GM18508 (cell line): ENCODE data around the gene SLF1.

Source experiments
- ATAC-seq: cut with Tn5 transposase; IDR thresholded peaks from one replicate; pipeline ENCODE4 v1.9.1; 2021; ENCODE audit warnings: moderate number of reproducible peaks; ENCODE audit not compliant: insufficient read depth, unreplicated experiment

SLF1 gene

DNA sequence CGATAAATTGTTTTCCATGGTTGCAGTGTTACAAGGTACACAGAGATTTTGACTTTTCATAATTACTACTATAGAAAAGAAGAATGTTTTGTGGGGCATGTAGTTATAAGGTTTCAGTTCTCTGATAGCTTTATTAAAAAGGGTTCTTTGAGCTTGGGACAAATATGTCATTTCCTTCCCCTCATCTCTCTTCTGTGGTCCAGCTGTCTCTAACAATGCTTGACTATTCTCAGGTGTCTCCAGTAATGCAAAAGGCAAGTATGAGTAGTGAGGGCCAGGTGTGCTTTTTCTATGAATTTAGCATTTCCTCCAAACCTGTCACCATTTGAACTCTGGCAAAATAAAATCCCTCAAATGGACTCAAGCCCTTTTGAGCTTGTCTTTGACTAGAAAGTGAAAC, 84.3 kb downstream of the SLF1 start:
- peak; percentile 57 for ATAC-seq

DNA sequence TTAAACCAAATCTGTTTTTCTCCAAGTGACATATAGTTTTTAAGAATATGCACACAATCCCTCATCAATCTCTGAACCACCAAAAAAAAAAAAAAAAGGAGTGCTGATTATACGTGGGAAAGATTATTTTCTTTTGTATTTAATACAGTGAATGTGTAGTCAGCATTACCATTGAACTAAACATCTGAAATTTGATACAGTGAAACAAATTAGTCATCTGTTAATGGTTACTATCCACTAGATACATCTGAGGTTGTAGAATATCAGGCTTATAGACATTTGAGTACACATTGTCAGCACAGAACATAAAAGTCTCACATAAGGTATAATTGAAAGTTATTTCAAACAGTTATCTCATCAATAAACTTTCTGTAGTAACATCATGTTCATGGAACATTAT, 87.0 kb downstream of the SLF1 start:
- no peak for ATAC-seq

- no peak for ATAC-seq
Observed at GRCh38 chr5:94707359-94707758, 88.9 kb downstream of the SLF1 start.

- ATAC-seq: no peak
Observed at GRCh38 chr5:94709277-94709676, 90.8 kb downstream of the SLF1 start.

DNA sequence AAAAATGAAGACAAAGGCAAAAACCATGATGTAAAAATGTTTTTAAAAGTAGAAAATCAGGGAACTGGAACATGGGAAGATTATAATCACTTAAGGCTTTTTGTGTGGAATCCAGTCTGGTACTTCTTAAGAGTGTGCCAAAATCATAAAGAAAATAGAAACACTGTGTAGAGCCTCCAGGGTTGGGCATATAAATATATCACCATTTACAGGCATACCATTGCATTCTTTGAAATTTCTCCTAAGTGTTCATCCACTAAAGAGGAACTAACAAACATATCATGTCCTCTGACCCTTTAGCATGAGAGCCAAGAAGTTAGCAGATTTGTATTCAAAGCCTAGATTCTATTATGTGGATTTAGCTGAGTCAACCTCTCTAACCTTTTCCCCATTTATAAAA, 93.3 kb downstream of the SLF1 start:
- ATAC-seq: no peak

DNA sequence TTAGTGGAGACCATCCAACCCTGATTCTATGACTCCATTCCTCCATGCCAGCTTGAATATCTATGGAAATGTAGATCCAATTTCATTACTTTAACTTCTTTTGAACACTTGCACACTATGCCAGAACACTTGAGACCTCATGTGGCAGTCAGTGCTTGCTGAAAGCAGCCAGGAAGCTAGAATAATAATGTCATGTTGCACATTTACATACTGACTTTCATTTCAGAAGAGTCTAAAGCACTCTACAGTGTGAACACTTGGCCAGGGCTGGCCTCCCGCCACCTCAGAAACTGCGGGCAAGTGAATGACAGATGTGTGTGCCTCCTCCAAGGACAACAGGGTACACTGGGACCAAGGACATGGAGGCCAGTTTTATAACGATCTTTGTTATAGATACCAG, 97.3 kb downstream of the SLF1 start:
- ATAC-seq: no peak

GRCh38 chr5:94725142-94725541, 106.7 kb downstream of the SLF1 start:
- no peak for ATAC-seq

DNA sequence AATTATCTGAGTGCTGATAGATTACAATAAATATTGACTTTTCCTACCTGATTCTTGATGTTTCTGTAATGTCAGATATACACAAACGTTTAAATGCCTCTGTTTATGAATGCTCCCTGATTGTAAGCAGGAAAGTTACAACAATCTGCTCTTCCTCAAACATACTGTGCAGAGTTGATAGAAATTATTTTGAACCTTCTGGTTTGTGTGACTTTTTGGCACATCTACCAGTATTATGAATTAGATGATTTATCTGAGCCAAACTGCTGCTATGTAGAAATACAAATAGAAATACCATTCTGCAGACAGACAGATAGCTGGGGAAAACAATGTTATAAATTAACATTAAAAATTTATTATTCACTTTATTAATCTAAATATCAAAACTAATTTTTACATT, 113.0 kb downstream of the SLF1 start:
- no peak for ATAC-seq

GRCh38 chr5:94736498-94736897, 118.0 kb downstream of the SLF1 start:
- ATAC-seq: no peak

DNA sequence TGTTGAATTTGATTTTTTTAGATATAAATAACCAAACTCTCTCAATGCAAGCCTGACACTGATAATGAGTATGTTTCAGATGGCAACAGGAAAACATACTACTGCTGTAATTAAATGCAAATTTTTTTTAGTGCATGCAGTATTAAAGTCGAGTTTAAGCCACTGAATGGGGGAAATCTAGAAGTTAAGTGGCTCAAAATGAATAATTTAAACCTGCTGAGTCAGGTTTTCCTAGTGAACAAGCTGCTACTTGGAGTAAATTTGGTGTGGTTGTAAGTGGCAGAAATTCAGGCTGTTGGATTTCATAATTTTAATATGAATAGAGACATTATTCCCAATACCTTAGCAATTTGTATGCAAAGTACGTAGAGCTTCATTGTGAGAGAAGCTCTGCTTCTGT, 121.8 kb downstream of the SLF1 start:
- no peak for ATAC-seq

- ATAC-seq: no peak
Observed at GRCh38 chr5:94742852-94743251, 124.4 kb downstream of the SLF1 start.

GRCh38 chr5:94744906-94745305, 126.4 kb downstream of the SLF1 start:
- no peak for ATAC-seq

- ATAC-seq: peak; percentile 62
Observed at GRCh38 chr5:94745786-94746730, 127.6 kb downstream of the SLF1 start.

DNA sequence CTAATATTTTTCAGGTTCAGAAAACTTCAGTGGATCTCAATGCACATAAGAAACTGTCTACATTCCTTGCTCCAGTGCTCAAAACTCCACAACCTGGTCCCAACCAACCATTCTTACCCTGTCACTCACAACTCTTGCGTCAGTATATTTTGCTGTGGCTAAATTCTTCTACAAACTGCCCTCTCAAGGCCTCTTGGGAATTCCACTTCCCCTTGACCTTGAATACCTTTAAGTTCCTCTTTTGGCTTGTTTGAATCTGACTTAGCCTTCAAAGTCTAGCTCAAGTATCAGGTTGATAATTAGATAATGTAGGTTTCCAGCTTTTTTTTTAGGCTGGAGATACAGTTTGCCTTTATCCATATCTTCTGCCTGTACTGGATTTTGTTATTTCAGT, 128.3 kb downstream of the SLF1 start:
- ATAC-seq: peak; percentile 49
